Activated CD8-positive, alpha-beta T cell treated with anti-CD3 and anti-CD28 coated beads for 36 hours (primary cell): ENCODE data around the gene C1orf232. TPM values are rescaled to one million over a fixed set of nuclear protein-coding genes. Genes with fewer than 3 reads are reported as not detected.

Experiments
- ATAC-seq: fragments of 200-7000 bp; cut with Tn5 transposase; one replicate; pipeline ENCODE4 v1.10.0; 2021; ENCODE audit warnings: mild to moderate bottlenecking, moderate library complexity
- CTCF ChIA-PET: fragments of 350-600 bp; sonication (Branson Sonifier 250); formaldehyde crosslinking; loops from one replicate; lab custom pipeline; 2021; ENCODE audit warnings: antibody characterized with exemption; lab: Charles Lee
- POLR2A ChIA-PET: fragments of 350-600 bp; sonication (Branson Sonifier 250); formaldehyde crosslinking; loops from one replicate; lab custom pipeline; 2021; ENCODE audit warnings: antibody characterized with exemption; lab: Charles Lee
- DNase-seq: peaks from one replicate; pipeline ENCODE4 v3.0.0-alpha.2; 2020
- H3K27ac Mint-ChIP-seq: one replicate; pipeline ENCODE4 v1.8.0; 2021; ENCODE audit warnings: mild to moderate bottlenecking, mixed read lengths
- H3K27me3 Mint-ChIP-seq: one replicate; pipeline ENCODE4 v1.8.0; 2021; ENCODE audit warnings: mixed read lengths
- H3K36me3 Mint-ChIP-seq: one replicate; pipeline ENCODE4 v1.8.0; 2021; ENCODE audit warnings: low read depth, mixed read lengths
- H3K4me1 Mint-ChIP-seq: one replicate; pipeline ENCODE4 v1.8.0; 2021; ENCODE audit warnings: low read depth, mixed read lengths
- H3K4me3 Mint-ChIP-seq: one replicate; pipeline ENCODE4 v1.8.0; 2021; ENCODE audit warnings: mild to moderate bottlenecking, moderate library complexity, mixed read lengths
- H3K9me3 Mint-ChIP-seq: one replicate; pipeline ENCODE4 v1.8.0; 2021; ENCODE audit warnings: mixed read lengths
- intact Hi-C: fragments of 100-400 bp; cut with micrococcal nuclease; formaldehyde crosslinking; loops from one replicate; pipeline ENCODE4 v1.10.0; 2022
- total RNA-seq, 2 experiments: library from RNA; stranded (reverse); gene quantifications; one replicate each; pipeline ENCODE4 v1.2.3, GENCODE V29; 2021
- TF ChIP-seq, protein P1 (sequence below): fragments of 200-600 bp; IDR thresholded peaks from one replicate; pipeline ENCODE4 v1.8.0; 2022; ENCODE audit warnings: antibody characterized with exemption, mild to moderate bottlenecking

Gene C1orf232
- total RNA-seq, 2 experiments from 2014 or later: not detected

- Mint-ChIP-seq H3K4me3 (no peak overlapping the region), H3K27me3 (no peaks in the 10 kb centered on the region)
Observed at GRCh38 chr1:26210147-26210870, 41.5 kb upstream of the C1orf232 start.

DNA sequence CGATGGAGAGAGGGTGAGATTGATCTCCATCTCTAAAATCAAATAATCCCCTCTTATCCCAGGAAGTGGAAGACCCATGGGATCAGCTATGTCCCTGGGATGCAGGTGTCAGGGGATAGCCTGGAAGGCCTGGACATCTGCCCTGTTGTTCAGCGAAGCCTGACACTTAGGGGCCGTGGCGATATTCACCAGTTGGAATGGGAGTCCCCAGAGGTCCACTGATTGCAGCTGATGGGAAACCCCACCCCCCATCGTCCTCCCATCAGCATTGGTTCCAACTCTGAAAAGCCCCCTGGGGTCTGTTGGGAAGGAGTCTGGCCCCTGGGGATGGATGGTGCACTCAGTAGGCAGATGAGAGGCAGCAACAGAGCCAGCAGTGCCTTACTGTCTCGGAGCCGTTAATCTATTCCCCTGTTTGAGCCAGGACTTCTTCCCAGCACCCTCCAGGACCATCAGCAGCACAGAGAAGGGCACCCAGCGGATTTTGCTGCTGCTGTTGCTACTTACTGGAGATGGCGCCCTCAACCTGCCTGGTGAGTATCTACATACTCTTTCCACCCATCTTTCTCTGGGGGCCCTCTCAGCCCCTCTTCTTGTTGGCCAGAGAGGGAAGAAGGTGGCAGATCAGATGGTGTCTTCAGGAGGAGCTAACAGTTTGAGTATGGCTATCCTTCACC lies 35.0 kb upstream of the C1orf232 start:
- POLR2A ChIA-PET: interaction anchor here (0.6 kb wide), 1 partner anchor 14 kb away, joined by 3 read pairs; no protein-coding TSS in a partner anchor
- TF ChIP-seq, protein P1, sequence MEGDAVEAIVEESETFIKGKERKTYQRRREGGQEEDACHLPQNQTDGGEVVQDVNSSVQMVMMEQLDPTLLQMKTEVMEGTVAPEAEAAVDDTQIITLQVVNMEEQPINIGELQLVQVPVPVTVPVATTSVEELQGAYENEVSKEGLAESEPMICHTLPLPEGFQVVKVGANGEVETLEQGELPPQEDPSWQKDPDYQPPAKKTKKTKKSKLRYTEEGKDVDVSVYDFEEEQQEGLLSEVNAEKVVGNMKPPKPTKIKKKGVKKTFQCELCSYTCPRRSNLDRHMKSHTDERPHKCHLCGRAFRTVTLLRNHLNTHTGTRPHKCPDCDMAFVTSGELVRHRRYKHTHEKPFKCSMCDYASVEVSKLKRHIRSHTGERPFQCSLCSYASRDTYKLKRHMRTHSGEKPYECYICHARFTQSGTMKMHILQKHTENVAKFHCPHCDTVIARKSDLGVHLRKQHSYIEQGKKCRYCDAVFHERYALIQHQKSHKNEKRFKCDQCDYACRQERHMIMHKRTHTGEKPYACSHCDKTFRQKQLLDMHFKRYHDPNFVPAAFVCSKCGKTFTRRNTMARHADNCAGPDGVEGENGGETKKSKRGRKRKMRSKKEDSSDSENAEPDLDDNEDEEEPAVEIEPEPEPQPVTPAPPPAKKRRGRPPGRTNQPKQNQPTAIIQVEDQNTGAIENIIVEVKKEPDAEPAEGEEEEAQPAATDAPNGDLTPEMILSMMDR: no peak
- H3K27me3 Mint-ChIP-seq: no peaks in the 10 kb centered on the region
- ATAC-seq (no peak), DNase-seq (peak; percentile 25)
- no peaks in the 10 kb centered on the region for H3K9me3 Mint-ChIP-seq
- CTCF ChIA-PET: interaction anchor here (0.7 to 2.2 kb wide), 7 partner anchors 9 to 214 kb away, joined by 3 to 11 read pairs (median 6); partner anchors contain the start of genes CATSPER4, CEP85 and ZNF593
- H3K27ac Mint-ChIP-seq: no peak overlapping the region
- H3K4me1 Mint-ChIP-seq: peaks cover 14% of the 10 kb centered on the region
- H3K36me3 Mint-ChIP-seq: no peaks in the 10 kb centered on the region
- H3K4me3 Mint-ChIP-seq: no peak overlapping the region
- intact Hi-C loops: no loop called here

More at GRCh38 chr1:26210147-26210870, 41.5 kb upstream of the C1orf232 start:
- H3K36me3 Mint-ChIP-seq: no peaks in the 10 kb centered on the region
- TF ChIP-seq, protein P1: no peak
- CTCF ChIA-PET: interaction anchor here (0.7 to 1.4 kb wide), 4 partner anchors 24 to 111 kb away, joined by 3 read pairs; partner anchors contain the start of gene CEP85
- DNase-seq (no peak), ATAC-seq (no peak)
- H3K27ac Mint-ChIP-seq: no peak overlapping the region
- POLR2A ChIA-PET: interaction anchor here (0.9 kb wide), 1 partner anchor 235 kb away, joined by 3 read pairs; no protein-coding TSS in a partner anchor
- no peaks in the 10 kb centered on the region for H3K9me3 Mint-ChIP-seq
- intact Hi-C loops: no loop called here
- no peaks in the 10 kb centered on the region for H3K4me1 Mint-ChIP-seq

- no peak overlapping the region for H3K27ac Mint-ChIP-seq
- no peak overlapping the region for H3K4me3 Mint-ChIP-seq
- DNase-seq: no peak
- no peak for ATAC-seq
- ChIA-PET CTCF (interaction anchor here (1.5 to 1.7 kb wide), 2 partner anchors 30 to 32 kb away, joined by 4 read pairs; partner anchors contain the start of gene ZNF593), POLR2A (no interaction called here)
- TF ChIP-seq, protein P1: no peak
- H3K27me3 Mint-ChIP-seq: no peaks in the 10 kb centered on the region
- intact Hi-C loops: no loop called here
- peaks cover 14% of the 10 kb centered on the region for H3K4me1 Mint-ChIP-seq
- no peaks in the 10 kb centered on the region for H3K36me3 Mint-ChIP-seq
- no peaks in the 10 kb centered on the region for H3K9me3 Mint-ChIP-seq
Observed at GRCh38 chr1:26200413-26200812, 31.6 kb upstream of the C1orf232 start.

DNA sequence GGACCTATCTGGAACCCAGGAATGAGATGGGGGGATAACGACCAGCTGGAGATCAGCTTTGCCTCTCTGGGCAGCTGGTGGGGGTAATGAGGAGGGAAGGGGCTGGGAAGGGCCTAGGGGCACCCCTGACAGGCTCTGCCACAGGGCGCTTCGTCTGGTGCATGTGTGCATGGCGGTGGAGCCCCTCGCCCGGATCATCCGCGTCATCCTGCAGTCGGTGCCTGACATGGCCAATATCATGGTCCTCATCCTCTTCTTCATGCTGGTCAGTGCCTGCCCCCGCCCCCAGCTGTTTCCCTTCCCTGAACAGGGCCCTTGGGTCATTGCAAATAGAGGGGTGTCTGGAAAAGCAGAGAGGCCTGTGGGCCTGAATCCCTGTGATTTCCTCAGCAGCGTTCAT lies 29.1 kb upstream of the C1orf232 start:
- ATAC-seq (no peak), DNase-seq (no peak)
- POLR2A ChIA-PET: no interaction called here
- Mint-ChIP-seq H3K27me3 (no peaks in the 10 kb centered on the region), H3K4me3 (no peak overlapping the region), H3K36me3 (no peaks in the 10 kb centered on the region), H3K27ac (no peak overlapping the region), H3K4me1 (peaks cover 14% of the 10 kb centered on the region), H3K9me3 (no peaks in the 10 kb centered on the region)
- intact Hi-C loops: no loop called here
- CTCF ChIA-PET: interaction anchor here (1.2 kb wide), 1 partner anchor 36 kb away, joined by 5 read pairs; the partner anchor contains the start of gene CEP85
- TF ChIP-seq, protein P1: no peak
